Measurements from ENCODE around the gene NHERF1. TPM values are rescaled to one million over a fixed set of nuclear protein-coding genes. Genes with fewer than 3 reads are reported as not detected.

NHERF1 gene
- total RNA-seq, 1 donor = 22.1 TPM

DNA sequence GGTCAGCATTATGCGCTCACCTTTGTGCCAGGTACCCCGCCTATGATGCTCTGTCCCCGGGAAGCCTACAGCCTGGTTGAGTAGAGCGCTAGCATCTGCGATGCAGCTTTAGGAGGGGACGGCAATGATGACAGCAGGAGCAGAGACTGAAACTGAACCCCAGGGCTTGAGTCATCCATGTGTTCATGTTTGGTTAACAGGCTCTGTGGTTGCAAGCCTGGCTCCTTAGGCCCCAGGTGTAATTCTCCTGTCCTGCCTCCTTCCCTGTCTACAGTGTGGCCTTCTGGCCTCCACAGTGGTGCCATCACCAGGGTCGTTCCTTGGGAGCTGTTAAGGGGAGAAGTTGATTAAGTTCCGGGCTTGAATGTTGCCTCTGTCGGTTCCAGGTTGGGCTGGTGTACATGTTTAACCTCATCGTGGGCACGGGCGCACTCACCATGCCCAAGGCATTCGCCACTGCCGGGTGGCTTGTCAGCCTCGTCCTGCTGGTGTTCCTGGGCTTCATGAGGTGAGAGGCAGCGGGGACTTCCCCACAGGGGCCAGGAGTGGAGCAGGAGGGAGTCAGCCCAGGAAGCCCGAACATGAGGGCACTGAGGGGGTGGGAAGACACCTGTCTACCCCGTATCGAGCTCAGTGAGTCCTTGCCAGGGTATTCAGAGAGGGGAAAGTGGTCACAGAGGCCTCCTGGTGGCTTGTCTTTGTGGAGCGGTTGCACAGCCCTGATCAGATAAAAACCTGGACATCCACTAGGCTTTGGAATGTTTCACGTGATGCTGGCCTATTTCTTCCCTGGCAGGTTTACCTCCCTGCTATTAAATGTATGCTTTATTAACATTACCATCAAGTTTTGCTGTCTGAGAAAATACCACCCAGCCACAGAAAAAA, 36.9 kb downstream of the NHERF1 start:
- H3K9me3 ChIP-seq (ENCODE audit: low read depth, low read length) = no peaks in the 10 kb centered on the region
- H3K79me2 ChIP-seq (ENCODE audit: insufficient read depth, low read length) = peaks cover 11% of the 10 kb centered on the region
- H2AFZ ChIP-seq (ENCODE audit: low read length) = no peak overlapping the region
- H4K20me1 ChIP-seq (ENCODE audit: insufficient read depth, low read length) = peaks cover 17% of the 10 kb centered on the region
- peaks cover 35% of the 10 kb centered on the region for H3K36me3 ChIP-seq (ENCODE audit: insufficient read depth, low read length)
- H3K27me3 ChIP-seq (ENCODE audit: insufficient read depth, low read length) = no peaks in the 10 kb centered on the region
- H3K27ac ChIP-seq (ENCODE audit: low read depth, low read length) = no peak overlapping the region
- H3K4me2 ChIP-seq (ENCODE audit: insufficient read depth, low read length) = no peak overlapping the region
- TF ChIP-seq, protein P1, sequence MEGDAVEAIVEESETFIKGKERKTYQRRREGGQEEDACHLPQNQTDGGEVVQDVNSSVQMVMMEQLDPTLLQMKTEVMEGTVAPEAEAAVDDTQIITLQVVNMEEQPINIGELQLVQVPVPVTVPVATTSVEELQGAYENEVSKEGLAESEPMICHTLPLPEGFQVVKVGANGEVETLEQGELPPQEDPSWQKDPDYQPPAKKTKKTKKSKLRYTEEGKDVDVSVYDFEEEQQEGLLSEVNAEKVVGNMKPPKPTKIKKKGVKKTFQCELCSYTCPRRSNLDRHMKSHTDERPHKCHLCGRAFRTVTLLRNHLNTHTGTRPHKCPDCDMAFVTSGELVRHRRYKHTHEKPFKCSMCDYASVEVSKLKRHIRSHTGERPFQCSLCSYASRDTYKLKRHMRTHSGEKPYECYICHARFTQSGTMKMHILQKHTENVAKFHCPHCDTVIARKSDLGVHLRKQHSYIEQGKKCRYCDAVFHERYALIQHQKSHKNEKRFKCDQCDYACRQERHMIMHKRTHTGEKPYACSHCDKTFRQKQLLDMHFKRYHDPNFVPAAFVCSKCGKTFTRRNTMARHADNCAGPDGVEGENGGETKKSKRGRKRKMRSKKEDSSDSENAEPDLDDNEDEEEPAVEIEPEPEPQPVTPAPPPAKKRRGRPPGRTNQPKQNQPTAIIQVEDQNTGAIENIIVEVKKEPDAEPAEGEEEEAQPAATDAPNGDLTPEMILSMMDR (IDR thresholded peaks at IDR 0.05; ENCODE audit: extremely low read depth, low read depth, low read length) = peak; percentile 19
- H3K4me1 ChIP-seq (ENCODE audit: insufficient read depth, low read length) = peaks cover 3% of the 10 kb centered on the region
- DNase-seq (ENCODE audit: insufficient read length, low spot score, missing footprints) = peak; percentile 45
- no peak overlapping the region for H3K4me3 ChIP-seq (ENCODE audit: insufficient read depth, low read length)

DNA sequence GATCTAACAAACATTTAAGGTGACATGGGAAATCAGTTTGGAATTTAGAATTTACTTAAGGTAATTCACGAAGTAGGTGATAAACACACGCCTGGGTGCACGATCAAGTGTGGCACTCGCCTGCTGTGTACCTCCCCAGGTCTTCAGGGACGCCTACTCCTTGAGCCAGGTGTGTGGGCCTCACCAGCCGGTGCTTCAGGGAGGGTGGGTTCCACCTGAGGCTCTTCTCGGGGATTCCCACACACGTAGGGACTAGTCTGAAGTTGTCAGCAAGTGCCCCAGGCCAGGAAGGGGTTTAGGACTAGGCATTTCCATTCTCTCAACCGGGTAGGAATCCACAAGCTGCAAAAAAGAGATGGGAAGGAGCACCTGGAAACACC, 37.5 kb downstream of the NHERF1 start:
- peak; percentile 42 for DNase-seq (ENCODE audit: insufficient read length, low spot score, missing footprints)
- TF ChIP-seq, protein P1 (IDR thresholded peaks at IDR 0.05; ENCODE audit: extremely low read depth, low read depth, low read length) = no peak
- Histone ChIP-seq H3K9me3 (ENCODE audit: low read depth, low read length) (no peaks in the 10 kb centered on the region), H2AFZ (ENCODE audit: low read length) (no peak overlapping the region), H3K4me2 (ENCODE audit: insufficient read depth, low read length) (no peak overlapping the region), H3K36me3 (ENCODE audit: insufficient read depth, low read length) (peaks cover 37% of the 10 kb centered on the region), H3K79me2 (ENCODE audit: insufficient read depth, low read length) (peaks cover 11% of the 10 kb centered on the region), H3K4me3 (ENCODE audit: insufficient read depth, low read length) (no peak overlapping the region), H4K20me1 (ENCODE audit: insufficient read depth, low read length) (peaks cover 17% of the 10 kb centered on the region), H3K4me1 (ENCODE audit: insufficient read depth, low read length) (peaks cover 3% of the 10 kb centered on the region), H3K27me3 (ENCODE audit: insufficient read depth, low read length) (no peaks in the 10 kb centered on the region), H3K27ac (ENCODE audit: low read depth, low read length) (no peak overlapping the region)

DNA sequence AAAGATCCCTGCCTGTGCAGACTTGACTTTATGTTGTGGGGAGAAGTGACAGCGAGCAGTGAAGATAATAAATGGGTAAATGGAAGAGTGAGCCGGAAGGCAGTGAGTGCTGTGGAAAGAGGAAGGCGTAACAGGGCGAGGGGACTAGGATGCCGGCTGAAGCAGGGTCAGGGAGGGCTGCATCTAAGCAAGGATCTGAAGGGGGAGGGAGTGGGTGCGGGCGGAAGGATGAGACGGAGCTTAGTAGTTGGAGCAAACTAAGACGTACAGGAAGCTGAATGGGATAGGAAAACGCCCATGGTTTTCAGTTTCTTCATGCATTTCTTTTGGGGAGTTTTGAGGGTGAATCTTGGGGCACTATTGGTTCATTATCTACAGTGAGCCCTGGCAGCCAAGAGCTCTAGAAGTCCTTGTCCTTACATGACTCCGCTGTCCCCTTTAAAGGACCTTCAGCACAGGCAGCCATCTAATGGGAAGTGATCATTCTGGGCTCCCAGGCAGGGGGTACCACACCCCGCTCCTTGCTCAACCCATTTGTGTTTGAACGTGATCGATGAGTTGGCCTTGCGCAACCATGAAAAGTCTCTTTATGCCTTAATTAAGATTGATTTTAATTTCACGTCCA, 38.1 kb downstream of the NHERF1 start:
- H4K20me1 ChIP-seq (ENCODE audit: insufficient read depth, low read length) = peaks cover 17% of the 10 kb centered on the region
- peaks cover 9% of the 10 kb centered on the region for H3K79me2 ChIP-seq (ENCODE audit: insufficient read depth, low read length)
- peak; percentile 67 for DNase-seq (ENCODE audit: insufficient read length, low spot score, missing footprints)
- no peak overlapping the region for H3K27ac ChIP-seq (ENCODE audit: low read depth, low read length)
- peaks cover 36% of the 10 kb centered on the region for H3K36me3 ChIP-seq (ENCODE audit: insufficient read depth, low read length)
- no peak overlapping the region for H3K4me3 ChIP-seq (ENCODE audit: insufficient read depth, low read length)
- H3K4me2 ChIP-seq (ENCODE audit: insufficient read depth, low read length) = no peak overlapping the region
- peaks cover 3% of the 10 kb centered on the region for H3K4me1 ChIP-seq (ENCODE audit: insufficient read depth, low read length)
- H3K27me3 ChIP-seq (ENCODE audit: insufficient read depth, low read length) = no peaks in the 10 kb centered on the region
- H3K9me3 ChIP-seq (ENCODE audit: low read depth, low read length) = no peaks in the 10 kb centered on the region
- no peak overlapping the region for H2AFZ ChIP-seq (ENCODE audit: low read length)
- TF ChIP-seq, protein P1 (IDR thresholded peaks at IDR 0.05; ENCODE audit: extremely low read depth, low read depth, low read length) = no peak
